GM12801 (cell line): ENCODE measurements around the gene PDE3A.

Experiments
- TF ChIP-seq, protein P1 (sequence below): IDR thresholded peaks from one replicate; pipeline ENCODE4 v1.5.1; 2011; ENCODE audit warnings: control low read depth; ENCODE audit not compliant: insufficient read length; ENCODE audit errors: extremely low read depth

Gene PDE3A

GRCh38 chr12:20376984-20377383 lies 8.6 kb downstream of the PDE3A start:
- TF ChIP-seq, protein P1, sequence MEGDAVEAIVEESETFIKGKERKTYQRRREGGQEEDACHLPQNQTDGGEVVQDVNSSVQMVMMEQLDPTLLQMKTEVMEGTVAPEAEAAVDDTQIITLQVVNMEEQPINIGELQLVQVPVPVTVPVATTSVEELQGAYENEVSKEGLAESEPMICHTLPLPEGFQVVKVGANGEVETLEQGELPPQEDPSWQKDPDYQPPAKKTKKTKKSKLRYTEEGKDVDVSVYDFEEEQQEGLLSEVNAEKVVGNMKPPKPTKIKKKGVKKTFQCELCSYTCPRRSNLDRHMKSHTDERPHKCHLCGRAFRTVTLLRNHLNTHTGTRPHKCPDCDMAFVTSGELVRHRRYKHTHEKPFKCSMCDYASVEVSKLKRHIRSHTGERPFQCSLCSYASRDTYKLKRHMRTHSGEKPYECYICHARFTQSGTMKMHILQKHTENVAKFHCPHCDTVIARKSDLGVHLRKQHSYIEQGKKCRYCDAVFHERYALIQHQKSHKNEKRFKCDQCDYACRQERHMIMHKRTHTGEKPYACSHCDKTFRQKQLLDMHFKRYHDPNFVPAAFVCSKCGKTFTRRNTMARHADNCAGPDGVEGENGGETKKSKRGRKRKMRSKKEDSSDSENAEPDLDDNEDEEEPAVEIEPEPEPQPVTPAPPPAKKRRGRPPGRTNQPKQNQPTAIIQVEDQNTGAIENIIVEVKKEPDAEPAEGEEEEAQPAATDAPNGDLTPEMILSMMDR = no peak

GRCh38 chr12:20377750-20378149 lies 9.4 kb downstream of the PDE3A start:
- TF ChIP-seq, protein P1 = no peak

- TF ChIP-seq, protein P1 = no peak
Observed at GRCh38 chr12:20382117-20382516, 13.8 kb downstream of the PDE3A start.

DNA sequence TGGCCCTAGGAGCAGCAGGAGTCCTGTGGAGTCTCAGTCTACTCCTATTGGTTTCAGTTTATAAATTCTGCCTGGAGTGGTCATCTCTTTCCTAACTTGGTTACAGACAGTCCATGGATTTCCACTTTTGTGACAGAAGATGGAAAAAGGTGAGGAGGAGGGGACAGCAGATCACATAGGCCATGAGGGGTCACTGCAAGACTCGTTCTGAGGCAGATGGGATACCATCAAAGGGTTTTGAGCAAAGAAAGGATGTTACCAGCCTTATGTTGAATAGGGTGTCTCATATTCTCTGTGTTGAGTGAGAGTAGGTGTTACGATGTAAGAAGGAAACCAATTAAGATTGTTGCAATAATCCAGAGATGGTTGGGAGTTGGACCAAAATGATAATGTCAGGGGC lies 15.3 kb downstream of the PDE3A start:
- TF ChIP-seq, protein P1 = no peak

DNA sequence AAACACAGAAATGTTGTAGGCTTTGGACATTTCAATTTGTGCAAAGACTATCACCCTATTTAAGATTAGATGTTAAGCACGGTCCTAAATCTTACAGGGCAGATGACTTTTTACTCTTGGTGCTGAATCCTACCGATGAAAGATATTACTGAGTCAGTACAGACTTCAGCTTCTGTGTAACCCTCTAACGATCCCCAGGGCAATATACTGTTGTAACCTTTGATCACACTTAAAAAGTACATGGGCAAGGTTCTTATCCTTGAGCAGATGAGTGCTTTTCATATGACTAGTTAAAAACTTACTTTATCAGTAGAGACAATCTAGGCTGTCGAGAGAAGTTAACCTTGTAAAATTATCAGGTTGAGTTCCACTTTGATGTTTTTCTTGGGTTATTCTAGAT lies 22.5 kb downstream of the PDE3A start:
- TF ChIP-seq, protein P1 = no peak

DNA sequence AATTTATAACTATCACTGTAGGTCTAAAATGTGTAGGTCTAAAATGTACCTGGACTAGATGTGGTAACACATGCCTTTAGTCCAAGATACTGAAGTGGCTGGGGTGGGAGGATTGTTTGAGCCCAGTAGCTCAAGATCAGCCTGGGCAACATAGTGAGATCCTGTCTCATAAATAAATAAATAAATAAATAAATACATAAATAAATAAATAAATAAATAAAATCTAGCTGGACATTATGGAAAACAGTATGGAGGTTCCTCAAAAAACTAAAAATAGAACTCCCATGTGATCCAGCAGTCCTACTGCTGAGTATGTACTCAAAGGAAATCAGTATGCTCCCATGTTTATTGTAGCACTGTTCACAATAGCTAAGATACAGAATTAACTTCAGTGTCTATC lies 24.0 kb downstream of the PDE3A start:
- TF ChIP-seq, protein P1 = no peak

DNA sequence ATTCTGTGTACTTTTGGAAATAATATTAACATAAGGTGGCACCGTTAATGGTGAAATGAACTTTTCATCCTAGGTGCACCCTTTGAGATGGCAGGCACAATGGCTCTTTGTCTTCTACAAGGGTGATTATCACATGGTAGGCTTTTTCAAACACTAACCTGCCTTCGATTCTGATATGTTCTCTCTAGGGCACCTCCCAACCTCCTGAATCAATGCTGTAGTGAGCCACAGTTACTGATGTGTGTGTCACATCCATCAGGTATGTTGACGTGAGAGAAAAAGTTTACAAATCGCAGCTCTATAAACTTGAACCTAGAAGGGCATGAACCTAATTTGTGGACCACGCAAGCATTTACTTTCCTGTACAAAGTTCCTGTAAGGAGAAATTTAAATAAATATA lies 25.4 kb downstream of the PDE3A start:
- TF ChIP-seq, protein P1 = no peak
